ENCODE measurements around the gene TBX20. TPM values are rescaled to one million over a fixed set of nuclear protein-coding genes. Genes with fewer than 3 reads are reported as not detected.

Gene TBX20
- total RNA-seq, 1 experiment from 2014 or later, result not detected

DNA sequence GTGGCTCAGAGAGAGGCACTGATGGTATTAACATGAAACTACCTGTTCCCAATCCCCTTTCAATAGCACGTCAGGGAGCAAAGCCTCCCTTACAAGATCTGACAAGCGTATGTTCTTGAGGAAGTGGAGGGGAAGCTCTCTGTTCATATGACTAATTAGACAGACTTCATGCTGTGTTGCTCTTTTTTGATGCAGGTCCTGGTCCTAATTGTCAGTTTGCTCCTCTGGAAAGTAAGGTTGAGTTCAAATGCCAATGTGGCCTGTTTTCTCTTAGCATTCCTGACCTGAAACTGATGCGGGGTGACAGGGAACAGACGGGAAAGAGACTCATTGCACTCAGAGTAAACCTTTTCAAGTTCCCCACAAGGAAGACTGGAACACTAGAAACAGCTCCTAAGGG, 27.0 kb upstream of the TBX20 start:
- Histone ChIP-seq H3K23ac (ENCODE audit: insufficient read length, low read depth, low read length) (no peak overlapping the region), H3T11ph (ENCODE audit: low read length) (no peak overlapping the region), H3K23me2 (ENCODE audit: insufficient read length, low read depth, low read length, poor library complexity, severe bottlenecking) (no peaks in the 10 kb centered on the region), H3K79me2 (ENCODE audit: insufficient read depth, low read length) (no peaks in the 10 kb centered on the region), H2AK5ac (ENCODE audit: insufficient read length, low read length) (no peak overlapping the region), H2BK120ac (ENCODE audit: low read depth, low read length, poor library complexity, severe bottlenecking) (no peak overlapping the region), H3K4ac (ENCODE audit: low read depth, low read length) (no peak overlapping the region), H4K5ac (ENCODE audit: insufficient read length, low read depth, low read length) (no peak overlapping the region), H2BK20ac (ENCODE audit: low read depth, low read length, poor library complexity, severe bottlenecking) (no peak overlapping the region), H3K27me3 (ENCODE audit: insufficient read depth, low read length) (no peaks in the 10 kb centered on the region), H2AFZ (ENCODE audit: low read length) (no peak overlapping the region), H3K9me3 (ENCODE audit: control insufficient read depth, low read depth, low read length) (no peaks in the 10 kb centered on the region), H3K18ac (ENCODE audit: insufficient read length, low read depth, low read length) (no peak overlapping the region), H3K27ac (ENCODE audit: insufficient read length, low read depth, low read length) (no peak overlapping the region), H3K14ac (ENCODE audit: insufficient read depth, low read length) (no peak overlapping the region), H4K8ac (replicated peaks; ENCODE audit: insufficient read length, low read depth, low read length) (no peak overlapping the region), H4K20me1 (ENCODE audit: control insufficient read depth, insufficient read depth, insufficient read length) (no peaks in the 10 kb centered on the region), H3K9ac (ENCODE audit: extremely low read depth, insufficient read length, low read length) (no peak overlapping the region), H3K79me1 (ENCODE audit: insufficient read depth, low read depth, low read length, poor library complexity, severe bottlenecking) (no peaks in the 10 kb centered on the region), H3K56ac (ENCODE audit: insufficient read length, low read depth, low read length) (no peak overlapping the region), H3K4me1 (ENCODE audit: insufficient read depth, low read length) (peaks cover 11% of the 10 kb centered on the region), H2BK12ac (ENCODE audit: insufficient read length, low read depth, low read length) (no peak overlapping the region), H2BK15ac (ENCODE audit: low read depth, low read length) (no peak overlapping the region), H3K4me2 (ENCODE audit: insufficient read depth, insufficient read length, low read length) (no peak overlapping the region), H4K91ac (ENCODE audit: insufficient read length, low read depth, low read length) (no peak overlapping the region), H2BK5ac (ENCODE audit: insufficient read length, low read length) (no peak overlapping the region)
- Mint-ChIP-seq H3K27ac (no peak overlapping the region), H3K27me3 (ENCODE audit: low read depth) (peaks cover 30% of the 10 kb centered on the region), H3K4me1 (peaks cover 21 to 27% of the 10 kb centered on the region in 2 experiments), H3K4me3 (no peak overlapping the region; a peak in 1 of 5 replicates), H3K9me3 (no peaks in the 10 kb centered on the region), H3K36me3 (ENCODE audit: insufficient read depth in 1 of 3, low read depth in 3 of 3) (no peaks in the 10 kb centered on the region)
- no peak for TF ChIP-seq CTCF (conservative IDR thresholded peaks at IDR 0.05)
- WGBS (ENCODE audit: extremely low coverage, insufficient read length, low lambda C conversion rate), result no CpG with 5 or more reads among the region's 4 CpGs
- DNase-seq, result no peak
